Mammary epithelial cell (primary cell): ENCODE data around the gene CDK5R2.

Source experiments
- CTCF ChIP-seq, 2 donors: IDR thresholded peaks in 1 of 2; conservative IDR thresholded peaks in 1 of 2; 2 replicates each; pipeline ENCODE4 v1.5.1; 2011 to 2012; ENCODE audit warnings: inconsistent platforms in 2 of 2, low read length in 2 of 2, mild to moderate bottlenecking in 2 of 2, control low read depth in 1 of 2, low read depth in 1 of 2; ENCODE audit not compliant: insufficient read depth in 1 of 2; ENCODE audit errors: extremely low read depth in 1 of 2
- EZH2 ChIP-seq: IDR thresholded peaks from 2 replicates; pipeline ENCODE4 v1.6.1; 2012; ENCODE audit warnings: low read length, inconsistent platforms, borderline replicate concordance

- TF ChIP-seq CTCF (conservative IDR thresholded peaks at IDR 0.05 in 1 of 2, IDR thresholded peaks at IDR 0.05 in 1 of 2; ENCODE audit: extremely low read depth in 1 of 2, insufficient read depth in 1 of 2, low read depth in 1 of 2, low read length in 2 of 2) (no peak), EZH2 (no peak)
Measured at GRCh38 chr2:218959141-218959731, at the start of gene CDK5R2.
